HepG2 (cell line): Measurements from ENCODE around the gene IRF2. TPM values are rescaled to one million over a fixed set of nuclear protein-coding genes. Genes with fewer than 3 reads are reported as not detected.

Experiments used
- MXD4 ChIP-seq: IDR thresholded peaks from 2 replicates; pipeline ENCODE4 v1.6.1; 2016; ENCODE audit warnings: mild to moderate bottlenecking, missing biosample characterization, missing genetic modification reagents
- SNAPC4 ChIP-seq: sonication (generic); formaldehyde crosslinking; IDR thresholded peaks from 2 replicates; pipeline ENCODE4 v1.4.0; 2020; ENCODE audit warnings: mild to moderate bottlenecking, missing genetic modification reagents
- TARDBP ChIP-seq: sonication (generic); formaldehyde crosslinking; IDR thresholded peaks from 2 replicates; pipeline ENCODE4 v1.8.0; 2022; ENCODE audit warnings: mild to moderate bottlenecking, missing genetic modification reagents
- ZC3H4 ChIP-seq: sonication (generic); formaldehyde crosslinking; IDR thresholded peaks from 2 replicates; pipeline ENCODE4 v1.4.0; 2020; ENCODE audit warnings: missing genetic modification reagents, borderline replicate concordance
- ZMAT3 ChIP-seq: sonication (generic); formaldehyde crosslinking; conservative IDR thresholded peaks from 2 replicates; pipeline ENCODE4 v1.7.0; 2021; ENCODE audit warnings: missing genetic modification reagents
- ZNF383 ChIP-seq: sonication (generic); formaldehyde crosslinking; IDR thresholded peaks from 2 replicates; pipeline ENCODE4 v1.4.0; 2020; ENCODE audit warnings: missing genetic modification reagents, mild to moderate bottlenecking, borderline replicate concordance
- ZSCAN20 ChIP-seq: sonication (generic); formaldehyde crosslinking; IDR thresholded peaks from 2 replicates; pipeline ENCODE4 v1.4.0; 2020; ENCODE audit warnings: missing genetic modification reagents, mild to moderate bottlenecking, borderline replicate concordance
- polyA plus RNA-seq, 8 experiments: library from polyadenylated mRNA; depleted of rRNA in 3 of 8; stranded (reverse) in 7 of 8; unstranded in 1 of 8; fragments of >200 nt; fragmentation: Illumina TruSeq in 4 of 8; extraction: Trizol in 4 of 8; gene quantifications; 2 replicates each; pipeline versions ENCODE4 v1.2.1 to v1.2.3, GENCODE V29; 2011 to 2016; ENCODE audit warnings: low read depth in 4 of 8, missing spikeins in 1 of 8, mixed read lengths in 1 of 8; ENCODE audit not compliant: insufficient read depth in 1 of 8
- total RNA-seq, 5 experiments: library from RNA; depleted of rRNA; stranded (reverse); fragments of >200 nt; fragmentation: Illumina TruSeq; extraction: Trizol; gene quantifications; 2 replicates each; pipeline ENCODE4 v1.2.3, GENCODE V29; 2016; ENCODE audit warnings: low read depth in 1 of 5
- TF ChIP-seq, protein P1 (sequence below): sonication (generic); formaldehyde crosslinking; IDR thresholded peaks from 2 replicates; pipeline ENCODE4 v1.5.1; 2020; ENCODE audit warnings: missing genetic modification reagents, mild to moderate bottlenecking, borderline replicate concordance
- TF ChIP-seq, protein P2 (sequence below): sonication (generic); formaldehyde crosslinking; IDR thresholded peaks from 2 replicates; pipeline ENCODE4 v1.8.1; 2023; ENCODE audit warnings: missing genetic modification reagents, mild to moderate bottlenecking, borderline replicate concordance
- TF ChIP-seq, protein P3 (sequence below): sonication (generic); formaldehyde crosslinking; IDR thresholded peaks from 2 replicates; pipeline ENCODE4 v1.9.0; 2021; ENCODE audit warnings: missing genetic modification reagents, borderline replicate concordance
- TF ChIP-seq, protein P4 (sequence below), 2 experiments: sonication (generic) in 1 of 2; formaldehyde crosslinking in 1 of 2; IDR thresholded peaks; 2 replicates each; pipeline versions ENCODE4 v1.4.0 to v1.6.1; 2016 to 2020; ENCODE audit warnings: borderline replicate concordance in 1 of 2, low read depth in 1 of 2, mild to moderate bottlenecking in 1 of 2, missing genetic modification reagents in 1 of 2

IRF2 gene
- total and polyA plus RNA-seq, 2 of the 13 experiments (the other 11 are each of a cell fraction or from before 2014, with no cell fraction given) = 15.5 to 28.8 TPM

- TF ChIP-seq, protein P1, sequence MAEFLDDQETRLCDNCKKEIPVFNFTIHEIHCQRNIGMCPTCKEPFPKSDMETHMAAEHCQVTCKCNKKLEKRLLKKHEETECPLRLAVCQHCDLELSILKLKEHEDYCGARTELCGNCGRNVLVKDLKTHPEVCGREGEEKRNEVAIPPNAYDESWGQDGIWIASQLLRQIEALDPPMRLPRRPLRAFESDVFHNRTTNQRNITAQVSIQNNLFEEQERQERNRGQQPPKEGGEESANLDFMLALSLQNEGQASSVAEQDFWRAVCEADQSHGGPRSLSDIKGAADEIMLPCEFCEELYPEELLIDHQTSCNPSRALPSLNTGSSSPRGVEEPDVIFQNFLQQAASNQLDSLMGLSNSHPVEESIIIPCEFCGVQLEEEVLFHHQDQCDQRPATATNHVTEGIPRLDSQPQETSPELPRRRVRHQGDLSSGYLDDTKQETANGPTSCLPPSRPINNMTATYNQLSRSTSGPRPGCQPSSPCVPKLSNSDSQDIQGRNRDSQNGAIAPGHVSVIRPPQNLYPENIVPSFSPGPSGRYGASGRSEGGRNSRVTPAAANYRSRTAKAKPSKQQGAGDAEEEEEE (CRISPR knock-in tag) = 0 out of 2 replicates have a peak, but pooled peaks have one; percentile 25
- no peak for TF ChIP-seq ZC3H4 (CRISPR knock-in tag)
- peak; percentile 92 for TF ChIP-seq TARDBP
- TF ChIP-seq ZNF383 (CRISPR knock-in tag) = no peak
- TF ChIP-seq, protein P2, sequence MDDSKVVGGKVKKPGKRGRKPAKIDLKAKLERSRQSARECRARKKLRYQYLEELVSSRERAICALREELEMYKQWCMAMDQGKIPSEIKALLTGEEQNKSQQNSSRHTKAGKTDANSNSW = no peak
- 0 out of 2 replicates have a peak, but pooled peaks have one; percentile 64 for TF ChIP-seq SNAPC4 (CRISPR knock-in tag)
- 0 out of 2 replicates have a peak, but pooled peaks have one; percentile 42 for TF ChIP-seq ZMAT3 (CRISPR knock-in tag)
- TF ChIP-seq, protein P3, sequence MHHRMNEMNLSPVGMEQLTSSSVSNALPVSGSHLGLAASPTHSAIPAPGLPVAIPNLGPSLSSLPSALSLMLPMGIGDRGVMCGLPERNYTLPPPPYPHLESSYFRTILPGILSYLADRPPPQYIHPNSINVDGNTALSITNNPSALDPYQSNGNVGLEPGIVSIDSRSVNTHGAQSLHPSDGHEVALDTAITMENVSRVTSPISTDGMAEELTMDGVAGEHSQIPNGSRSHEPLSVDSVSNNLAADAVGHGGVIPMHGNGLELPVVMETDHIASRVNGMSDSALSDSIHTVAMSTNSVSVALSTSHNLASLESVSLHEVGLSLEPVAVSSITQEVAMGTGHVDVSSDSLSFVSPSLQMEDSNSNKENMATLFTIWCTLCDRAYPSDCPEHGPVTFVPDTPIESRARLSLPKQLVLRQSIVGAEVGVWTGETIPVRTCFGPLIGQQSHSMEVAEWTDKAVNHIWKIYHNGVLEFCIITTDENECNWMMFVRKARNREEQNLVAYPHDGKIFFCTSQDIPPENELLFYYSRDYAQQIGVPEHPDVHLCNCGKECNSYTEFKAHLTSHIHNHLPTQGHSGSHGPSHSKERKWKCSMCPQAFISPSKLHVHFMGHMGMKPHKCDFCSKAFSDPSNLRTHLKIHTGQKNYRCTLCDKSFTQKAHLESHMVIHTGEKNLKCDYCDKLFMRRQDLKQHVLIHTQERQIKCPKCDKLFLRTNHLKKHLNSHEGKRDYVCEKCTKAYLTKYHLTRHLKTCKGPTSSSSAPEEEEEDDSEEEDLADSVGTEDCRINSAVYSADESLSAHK (CRISPR knock-in tag) = no peak
- TF ChIP-seq MXD4 (CRISPR knock-in tag) = peak; percentile 69; the same call in 1 of the 2 replicates
- TF ChIP-seq ZSCAN20 (CRISPR knock-in tag) = peak; percentile 70; the same call in 1 of the 2 replicates
- TF ChIP-seq, protein P4, sequence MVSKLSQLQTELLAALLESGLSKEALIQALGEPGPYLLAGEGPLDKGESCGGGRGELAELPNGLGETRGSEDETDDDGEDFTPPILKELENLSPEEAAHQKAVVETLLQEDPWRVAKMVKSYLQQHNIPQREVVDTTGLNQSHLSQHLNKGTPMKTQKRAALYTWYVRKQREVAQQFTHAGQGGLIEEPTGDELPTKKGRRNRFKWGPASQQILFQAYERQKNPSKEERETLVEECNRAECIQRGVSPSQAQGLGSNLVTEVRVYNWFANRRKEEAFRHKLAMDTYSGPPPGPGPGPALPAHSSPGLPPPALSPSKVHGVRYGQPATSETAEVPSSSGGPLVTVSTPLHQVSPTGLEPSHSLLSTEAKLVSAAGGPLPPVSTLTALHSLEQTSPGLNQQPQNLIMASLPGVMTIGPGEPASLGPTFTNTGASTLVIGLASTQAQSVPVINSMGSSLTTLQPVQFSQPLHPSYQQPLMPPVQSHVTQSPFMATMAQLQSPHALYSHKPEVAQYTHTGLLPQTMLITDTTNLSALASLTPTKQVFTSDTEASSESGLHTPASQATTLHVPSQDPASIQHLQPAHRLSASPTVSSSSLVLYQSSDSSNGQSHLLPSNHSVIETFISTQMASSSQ (IDR thresholded peaks at IDR 0.05; ENCODE audit: low read depth) = no peak; the same call in 1 of the 2 replicates
- TF ChIP-seq, protein P4 (CRISPR knock-in tag; IDR thresholded peaks at IDR 0.05; ENCODE audit: borderline replicate concordance) = peak; percentile 91
These were observed 125.8 kb downstream of the IRF2 start (continued) for GRCh38 chr4:184348311-184349233.
